GM18907 (cell line): Measurements from ENCODE around the gene TMEM191C.
"Not testable (repeated sequence)": the region's sequence is repeated elsewhere in the genome, so short reads cannot be mapped to it uniquely, and the experiment has no call there.

ENCODE experiments used
- ATAC-seq: cut with Tn5 transposase; IDR thresholded peaks from one replicate; pipeline ENCODE4 v1.9.1; 2021; ENCODE audit warnings: mild to moderate bottlenecking, moderate library complexity; ENCODE audit not compliant: unreplicated experiment

Gene TMEM191C

GRCh38 chr22:21469097-21469994 is 2.2 kb downstream of the TMEM191C start:
- not testable (repeated sequence) for ATAC-seq

GRCh38 chr22:21472984-21473383 is 5.8 kb downstream of the TMEM191C start:
- ATAC-seq, result not testable (repeated sequence)

- ATAC-seq, result not testable (repeated sequence)
Measured at GRCh38 chr22:21473664-21474063, 6.5 kb downstream of the TMEM191C start.

- not testable (repeated sequence) for ATAC-seq
Measured at GRCh38 chr22:21484039-21484438, 16.9 kb downstream of the TMEM191C start.

GRCh38 chr22:21487723-21488122 is 20.5 kb downstream of the TMEM191C start:
- ATAC-seq, result not testable (repeated sequence)

- not testable (repeated sequence) for ATAC-seq
Measured at GRCh38 chr22:21489149-21489680, 22.0 kb downstream of the TMEM191C start.

GRCh38 chr22:21490556-21490955 is 23.4 kb downstream of the TMEM191C start:
- ATAC-seq, result not testable (repeated sequence)

GRCh38 chr22:21492271-21492670 is 25.1 kb downstream of the TMEM191C start:
- ATAC-seq, result not testable (repeated sequence)

GRCh38 chr22:21493789-21494782 is 26.9 kb downstream of the TMEM191C start:
- ATAC-seq, result not testable (repeated sequence)

- not testable (repeated sequence) for ATAC-seq
Measured at GRCh38 chr22:21497984-21498383, 30.8 kb downstream of the TMEM191C start.

- ATAC-seq, result not testable (repeated sequence)
Measured at GRCh38 chr22:21498489-21498888, 31.3 kb downstream of the TMEM191C start.

- ATAC-seq, result not testable (repeated sequence)
Measured at GRCh38 chr22:21499623-21500506, 32.7 kb downstream of the TMEM191C start.

- not testable (repeated sequence) for ATAC-seq
Measured at GRCh38 chr22:21510397-21510796, 43.2 kb downstream of the TMEM191C start.

GRCh38 chr22:21512022-21512421 is 44.8 kb downstream of the TMEM191C start:
- not testable (repeated sequence) for ATAC-seq

GRCh38 chr22:21514117-21514516 is 46.9 kb downstream of the TMEM191C start:
- peak; percentile 35 for ATAC-seq

- ATAC-seq, result not testable (repeated sequence)
Measured at GRCh38 chr22:21515234-21515633, 48.0 kb downstream of the TMEM191C start.

- not testable (repeated sequence) for ATAC-seq
Measured at GRCh38 chr22:21516522-21516921, 49.3 kb downstream of the TMEM191C start.

GRCh38 chr22:21516970-21517764 is 50.0 kb downstream of the TMEM191C start:
- ATAC-seq, result peak; percentile 84
